HepG2 (cell line): Measurements from ENCODE around the gene FAM222A. TPM values are rescaled to one million over a fixed set of nuclear protein-coding genes. Genes with fewer than 3 reads are reported as not detected.

Experiments used
- CENPX ChIP-seq: sonication (generic); formaldehyde crosslinking; IDR thresholded peaks from 2 replicates; pipeline ENCODE4 v1.9.0; 2021; ENCODE audit warnings: mild to moderate bottlenecking, missing genetic modification reagents, moderate library complexity
- CHCHD3 ChIP-seq: sonication (generic); formaldehyde crosslinking; IDR thresholded peaks from 2 replicates; pipeline ENCODE4 v1.8.0; 2022; ENCODE audit warnings: mild to moderate bottlenecking, missing genetic modification reagents, moderate library complexity
- CREB1 ChIP-seq, 2 experiments: fragments of 450-650 bp in 1 of 2; IDR thresholded peaks; 2 replicates each; pipeline ENCODE4 v1.6.1; 2016 to 2017; ENCODE audit warnings: control low read depth in 1 of 2, mild to moderate bottlenecking in 1 of 2, missing compliant biosample characterization in 1 of 2, missing genetic modification characterization in 1 of 2
- ESRRA ChIP-seq: sonication (generic); formaldehyde crosslinking; IDR thresholded peaks from 2 replicates; pipeline ENCODE4 v1.5.1; 2020; ENCODE audit warnings: mild to moderate bottlenecking, low read depth, missing genetic modification reagents
- JUND ChIP-seq: sonication (generic); formaldehyde crosslinking; IDR thresholded peaks from 2 replicates; pipeline ENCODE4 v1.8.0; 2022; ENCODE audit warnings: mild to moderate bottlenecking, missing genetic modification reagents
- NFATC3 ChIP-seq: sonication (generic); formaldehyde crosslinking; IDR thresholded peaks from 2 replicates; pipeline ENCODE4 v1.5.1; 2020; ENCODE audit warnings: mild to moderate bottlenecking, missing genetic modification reagents
- NR1H2 ChIP-seq: sonication (generic); formaldehyde crosslinking; IDR thresholded peaks from 2 replicates; pipeline ENCODE4 v1.8.1; 2022; ENCODE audit warnings: low read depth, missing genetic modification reagents, borderline replicate concordance
- ONECUT2 ChIP-seq: sonication (generic); formaldehyde crosslinking; IDR thresholded peaks from 2 replicates; pipeline ENCODE4 v1.4.0; 2020; ENCODE audit warnings: missing genetic modification reagents
- RBAK ChIP-seq: sonication (generic); formaldehyde crosslinking; IDR thresholded peaks from 2 replicates; pipeline ENCODE4 v1.5.1; 2020; ENCODE audit warnings: mild to moderate bottlenecking, missing genetic modification reagents
- RFX5 ChIP-seq: IDR thresholded peaks from 2 replicates; pipeline ENCODE4 v1.6.1; 2011; ENCODE audit warnings: low read depth, low read length, improper control_type of control experiment
- SALL2 ChIP-seq: sonication (generic); formaldehyde crosslinking; IDR thresholded peaks from 2 replicates; pipeline ENCODE4 v1.8.1; 2023; ENCODE audit warnings: mild to moderate bottlenecking, missing genetic modification reagents, inconsistent platforms
- SP4 ChIP-seq: sonication (generic); formaldehyde crosslinking; IDR thresholded peaks from 2 replicates; pipeline ENCODE4 v1.8.1; 2023; ENCODE audit warnings: mild to moderate bottlenecking, missing genetic modification reagents
- TGIF2 ChIP-seq: IDR thresholded peaks from 2 replicates; pipeline ENCODE4 v1.6.1; 2016; ENCODE audit warnings: control low read depth, missing compliant biosample characterization
- THAP8 ChIP-seq: sonication (generic); formaldehyde crosslinking; IDR thresholded peaks from 2 replicates; pipeline ENCODE4 v1.5.1; 2020; ENCODE audit warnings: missing genetic modification reagents, mild to moderate bottlenecking, borderline replicate concordance
- YEATS4 ChIP-seq: sonication (generic); formaldehyde crosslinking; IDR thresholded peaks from 2 replicates; pipeline ENCODE4 v1.4.0; 2020; ENCODE audit warnings: missing genetic modification reagents, borderline replicate concordance
- ZIK1 ChIP-seq: sonication (generic); formaldehyde crosslinking; IDR thresholded peaks from 2 replicates; pipeline ENCODE4 v1.5.0; 2020; ENCODE audit warnings: mild to moderate bottlenecking, low read depth, missing genetic modification reagents, borderline replicate concordance
- ZMAT5 ChIP-seq: sonication (generic); formaldehyde crosslinking; IDR thresholded peaks from 2 replicates; pipeline ENCODE4 v1.5.0; 2020; ENCODE audit warnings: mild to moderate bottlenecking, low read depth, missing genetic modification reagents, borderline replicate concordance
- ZNF12 ChIP-seq: sonication (generic); formaldehyde crosslinking; IDR thresholded peaks from 2 replicates; pipeline ENCODE4 v1.5.0; 2020; ENCODE audit warnings: missing genetic modification reagents
- ZNF614 ChIP-seq: IDR thresholded peaks from 2 replicates; pipeline ENCODE4 v1.6.1; 2018; ENCODE audit warnings: missing biosample characterization, missing genetic modification reagents, inconsistent platforms, borderline replicate concordance
- ZNF720 ChIP-seq: sonication (generic); formaldehyde crosslinking; IDR thresholded peaks from 2 replicates; pipeline ENCODE4 v1.4.0; 2020; ENCODE audit warnings: missing genetic modification reagents
- ZNF740 ChIP-seq: sonication (generic); formaldehyde crosslinking; IDR thresholded peaks from 2 replicates; pipeline ENCODE4 v1.4.0; 2020; ENCODE audit warnings: missing genetic modification reagents
- ZSCAN22 ChIP-seq: sonication (generic); formaldehyde crosslinking; IDR thresholded peaks from 2 replicates; pipeline ENCODE4 v1.4.0; 2020; ENCODE audit warnings: mild to moderate bottlenecking, missing genetic modification reagents
- polyA plus RNA-seq, 8 experiments: library from polyadenylated mRNA; depleted of rRNA in 3 of 8; stranded (reverse) in 7 of 8; unstranded in 1 of 8; fragments of >200 nt; fragmentation: Illumina TruSeq in 4 of 8; extraction: Trizol in 4 of 8; gene quantifications; 2 replicates each; pipeline versions ENCODE4 v1.2.1 to v1.2.3, GENCODE V29; 2011 to 2016; ENCODE audit warnings: low read depth in 4 of 8, missing spikeins in 1 of 8, mixed read lengths in 1 of 8; ENCODE audit not compliant: insufficient read depth in 1 of 8
- total RNA-seq, 5 experiments: library from RNA; depleted of rRNA; stranded (reverse); fragments of >200 nt; fragmentation: Illumina TruSeq; extraction: Trizol; gene quantifications; 2 replicates each; pipeline ENCODE4 v1.2.3, GENCODE V29; 2016; ENCODE audit warnings: low read depth in 1 of 5
- TF ChIP-seq, protein P1 (sequence below): sonication (generic); formaldehyde crosslinking; conservative IDR thresholded peaks from 2 replicates; pipeline ENCODE4 v1.5.0; 2020; ENCODE audit warnings: missing genetic modification reagents
- TF ChIP-seq, protein P2 (sequence below): sonication (generic); formaldehyde crosslinking; IDR thresholded peaks from 2 replicates; pipeline ENCODE4 v1.9.0; 2021; ENCODE audit warnings: missing genetic modification reagents, mild to moderate bottlenecking, borderline replicate concordance
- TF ChIP-seq, protein P3 (sequence below): sonication (generic); formaldehyde crosslinking; IDR thresholded peaks from 2 replicates; pipeline ENCODE4 v1.5.1; 2020; ENCODE audit warnings: mild to moderate bottlenecking, moderate library complexity, missing genetic modification reagents

FAM222A gene
- total and polyA plus RNA-seq, 2 of the 13 experiments (the other 11 are each of a cell fraction or from before 2014, with no cell fraction given), result 2.7 to 9.6 TPM

DNA sequence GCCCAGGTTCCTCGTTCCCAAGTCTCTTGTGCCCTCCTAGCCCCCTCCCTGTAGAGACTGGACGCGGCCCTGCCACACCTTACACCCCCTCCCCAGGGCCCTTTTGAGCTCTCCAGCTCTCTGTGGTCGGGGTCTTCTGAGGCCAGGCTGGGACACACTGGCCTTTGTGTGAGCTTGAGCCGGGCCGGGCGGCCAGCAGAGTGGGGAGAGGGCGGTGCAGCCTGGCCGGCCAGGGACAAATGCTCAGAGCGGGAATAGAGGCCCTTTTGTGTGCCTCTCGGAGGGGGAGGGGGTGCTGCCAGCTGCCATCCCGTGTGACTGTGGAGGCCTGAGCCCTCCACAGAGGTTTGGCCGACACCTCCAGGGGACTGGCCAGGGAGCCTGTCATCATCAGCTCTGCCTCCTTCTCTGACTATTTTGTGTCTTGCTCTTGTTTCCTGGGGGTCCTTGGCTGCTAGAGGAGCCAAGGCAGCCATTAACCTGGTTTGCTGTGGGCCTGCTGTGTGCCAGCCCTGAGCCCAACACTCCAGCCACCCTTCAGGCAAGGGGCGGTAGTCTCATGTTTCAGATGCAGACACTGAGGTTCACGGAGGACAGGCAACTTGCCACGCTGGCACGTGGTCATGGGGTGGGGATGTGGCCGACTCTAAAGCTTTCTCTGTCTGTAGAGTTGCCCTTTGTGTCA, 13.6 kb downstream of the FAM222A start (continued):
- TF ChIP-seq RBAK (no peak), ZSCAN22 (CRISPR knock-in tag) (no peak), ZNF720 (CRISPR knock-in tag) (no peak), ESRRA (no peak), ZMAT5 (CRISPR knock-in tag) (no peak), NFATC3 (CRISPR knock-in tag) (no peak), JUND (0 out of 2 replicates have a peak, but pooled peaks have one; percentile 12), YEATS4 (peak; percentile 28; the same call in 1 of the 2 replicates), CHCHD3 (CRISPR knock-in tag) (no peak), RFX5 (no peak), ONECUT2 (CRISPR knock-in tag) (no peak), ZNF12 (no peak), TGIF2 (CRISPR knock-in tag) (no peak), THAP8 (no peak), SALL2 (peak; percentile 72; the same call in 1 of the 2 replicates), NR1H2 (no peak), ZNF614 (no peak), CREB1 (IDR thresholded peaks at IDR 0.05) (no peak), CREB1 (CRISPR knock-in tag; IDR thresholded peaks at IDR 0.05) (no peak), CENPX (CRISPR knock-in tag) (no peak), SP4 (CRISPR knock-in tag) (no peak), ZIK1 (CRISPR knock-in tag) (no peak), ZNF740 (peak; percentile 71; the same call in 1 of the 2 replicates)
- TF ChIP-seq, protein P1, sequence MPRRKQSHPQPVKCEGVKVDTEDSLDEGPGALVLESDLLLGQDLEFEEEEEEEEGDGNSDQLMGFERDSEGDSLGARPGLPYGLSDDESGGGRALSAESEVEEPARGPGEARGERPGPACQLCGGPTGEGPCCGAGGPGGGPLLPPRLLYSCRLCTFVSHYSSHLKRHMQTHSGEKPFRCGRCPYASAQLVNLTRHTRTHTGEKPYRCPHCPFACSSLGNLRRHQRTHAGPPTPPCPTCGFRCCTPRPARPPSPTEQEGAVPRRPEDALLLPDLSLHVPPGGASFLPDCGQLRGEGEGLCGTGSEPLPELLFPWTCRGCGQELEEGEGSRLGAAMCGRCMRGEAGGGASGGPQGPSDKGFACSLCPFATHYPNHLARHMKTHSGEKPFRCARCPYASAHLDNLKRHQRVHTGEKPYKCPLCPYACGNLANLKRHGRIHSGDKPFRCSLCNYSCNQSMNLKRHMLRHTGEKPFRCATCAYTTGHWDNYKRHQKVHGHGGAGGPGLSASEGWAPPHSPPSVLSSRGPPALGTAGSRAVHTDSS (CRISPR knock-in tag), result no peak
- TF ChIP-seq, protein P2, sequence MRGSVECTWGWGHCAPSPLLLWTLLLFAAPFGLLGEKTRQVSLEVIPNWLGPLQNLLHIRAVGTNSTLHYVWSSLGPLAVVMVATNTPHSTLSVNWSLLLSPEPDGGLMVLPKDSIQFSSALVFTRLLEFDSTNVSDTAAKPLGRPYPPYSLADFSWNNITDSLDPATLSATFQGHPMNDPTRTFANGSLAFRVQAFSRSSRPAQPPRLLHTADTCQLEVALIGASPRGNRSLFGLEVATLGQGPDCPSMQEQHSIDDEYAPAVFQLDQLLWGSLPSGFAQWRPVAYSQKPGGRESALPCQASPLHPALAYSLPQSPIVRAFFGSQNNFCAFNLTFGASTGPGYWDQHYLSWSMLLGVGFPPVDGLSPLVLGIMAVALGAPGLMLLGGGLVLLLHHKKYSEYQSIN, result no peak
- TF ChIP-seq, protein P3, sequence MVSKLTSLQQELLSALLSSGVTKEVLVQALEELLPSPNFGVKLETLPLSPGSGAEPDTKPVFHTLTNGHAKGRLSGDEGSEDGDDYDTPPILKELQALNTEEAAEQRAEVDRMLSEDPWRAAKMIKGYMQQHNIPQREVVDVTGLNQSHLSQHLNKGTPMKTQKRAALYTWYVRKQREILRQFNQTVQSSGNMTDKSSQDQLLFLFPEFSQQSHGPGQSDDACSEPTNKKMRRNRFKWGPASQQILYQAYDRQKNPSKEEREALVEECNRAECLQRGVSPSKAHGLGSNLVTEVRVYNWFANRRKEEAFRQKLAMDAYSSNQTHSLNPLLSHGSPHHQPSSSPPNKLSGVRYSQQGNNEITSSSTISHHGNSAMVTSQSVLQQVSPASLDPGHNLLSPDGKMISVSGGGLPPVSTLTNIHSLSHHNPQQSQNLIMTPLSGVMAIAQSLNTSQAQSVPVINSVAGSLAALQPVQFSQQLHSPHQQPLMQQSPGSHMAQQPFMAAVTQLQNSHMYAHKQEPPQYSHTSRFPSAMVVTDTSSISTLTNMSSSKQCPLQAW (CRISPR knock-in tag), result no peak
